CD4-positive, alpha-beta T cell treated with Interleukin-15 for 4 hours (primary cell): Measurements from ENCODE around the gene SLC23A2.

Experiments
- DNase-seq: peaks from one replicate; pipeline ENCODE4 v3.0.0-alpha.2; 2020; ENCODE audit warnings: low spot score

The SLC23A2 gene

DNA sequence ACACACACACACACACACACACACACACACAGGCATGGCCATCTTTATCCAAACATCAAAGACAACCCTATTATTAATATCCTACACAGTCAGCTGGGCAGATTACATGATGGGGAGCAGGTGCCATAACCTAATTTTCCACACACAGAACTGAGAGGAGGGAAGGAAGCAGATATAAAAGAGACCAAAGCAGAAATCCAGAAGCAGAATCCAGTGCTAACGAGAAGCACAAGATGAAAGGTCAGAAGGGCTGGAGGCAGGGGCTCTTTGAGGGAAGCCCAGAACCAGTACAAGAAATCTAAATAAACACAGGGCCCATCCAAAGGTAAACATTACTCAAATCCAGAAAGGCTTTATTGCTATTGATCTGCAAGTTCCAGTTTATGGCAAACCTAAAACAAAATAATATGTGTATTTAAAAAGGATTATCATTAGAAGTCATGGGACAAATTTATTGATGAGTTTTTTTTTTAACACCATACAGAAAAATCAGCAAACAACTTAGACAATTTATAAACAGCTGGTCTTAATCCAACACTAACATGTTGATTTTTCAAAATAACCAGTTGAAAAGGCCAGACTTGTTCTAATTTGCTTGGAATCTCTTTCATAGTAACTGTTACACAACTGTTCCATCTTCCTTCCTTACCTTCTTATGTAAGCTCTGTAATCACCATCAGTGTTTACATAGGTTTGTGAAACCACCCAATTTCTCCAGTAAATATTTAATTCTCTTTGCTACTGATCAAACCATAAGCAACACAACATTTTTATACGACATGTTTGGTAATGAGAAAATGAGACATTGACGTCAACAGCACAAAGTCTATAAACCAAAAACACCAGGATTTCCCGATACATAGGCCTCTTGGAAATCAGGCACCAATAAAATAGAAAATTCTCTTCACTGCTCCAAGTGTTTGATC lies 34.2 kb downstream of the SLC23A2 start:
- DNase-seq = no peak

DNA sequence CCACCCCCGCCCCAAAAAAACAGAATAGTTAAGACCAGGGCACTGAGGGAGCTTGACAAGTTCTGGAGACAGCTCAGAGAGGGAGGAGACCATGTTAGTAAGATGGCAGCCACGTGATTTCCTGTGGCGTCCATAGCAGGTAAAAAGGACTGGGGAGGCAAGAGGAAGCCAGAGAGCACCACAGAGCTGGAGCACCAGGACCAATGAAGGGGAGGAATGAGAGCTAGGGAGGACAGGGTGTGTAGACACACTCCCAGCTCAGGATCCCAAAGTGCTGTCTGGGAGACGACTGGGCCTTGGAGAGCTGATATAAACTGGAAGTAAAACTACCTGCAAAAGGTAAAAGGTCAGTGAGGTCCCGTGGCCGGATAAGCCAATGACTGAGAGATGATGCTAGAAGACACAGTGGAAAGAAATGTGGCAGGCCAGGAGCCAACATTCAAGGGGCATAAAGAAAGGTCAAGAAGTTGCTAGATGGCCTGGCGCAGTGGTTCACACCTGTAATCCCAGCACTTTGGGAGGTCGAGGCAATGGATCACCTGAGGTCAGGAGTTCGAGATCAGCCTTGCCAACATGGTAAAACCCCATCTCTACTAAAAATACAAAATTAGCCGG lies 39.0 kb downstream of the SLC23A2 start:
- peak; percentile 34 for DNase-seq

GRCh38 chr20:4961746-4962145 lies 39.6 kb downstream of the SLC23A2 start:
- DNase-seq = peak; percentile 16

- DNase-seq = no peak
These were observed 41.7 kb downstream of the SLC23A2 start for GRCh38 chr20:4959592-4959991.

DNA sequence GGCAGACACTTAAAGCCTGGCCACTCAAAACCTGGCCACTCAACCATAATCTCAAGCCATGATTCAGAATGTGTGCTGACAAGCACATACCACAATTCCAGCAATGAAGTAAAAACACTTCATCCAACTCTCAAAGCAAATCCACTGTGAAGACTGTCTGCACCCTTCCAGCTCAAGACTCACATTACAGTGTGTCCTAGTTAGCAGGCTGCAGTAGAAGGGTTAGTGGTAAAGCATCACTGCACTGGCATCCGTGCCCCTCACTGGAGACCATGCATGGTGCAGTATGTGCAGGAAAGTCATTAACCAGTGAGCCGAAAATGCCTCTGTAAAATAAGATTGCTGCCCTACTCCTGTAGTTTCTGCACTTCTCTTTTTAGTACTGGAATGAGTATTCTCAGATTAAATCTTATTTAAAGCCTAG lies 43.4 kb downstream of the SLC23A2 start:
- DNase-seq = no peak

DNA sequence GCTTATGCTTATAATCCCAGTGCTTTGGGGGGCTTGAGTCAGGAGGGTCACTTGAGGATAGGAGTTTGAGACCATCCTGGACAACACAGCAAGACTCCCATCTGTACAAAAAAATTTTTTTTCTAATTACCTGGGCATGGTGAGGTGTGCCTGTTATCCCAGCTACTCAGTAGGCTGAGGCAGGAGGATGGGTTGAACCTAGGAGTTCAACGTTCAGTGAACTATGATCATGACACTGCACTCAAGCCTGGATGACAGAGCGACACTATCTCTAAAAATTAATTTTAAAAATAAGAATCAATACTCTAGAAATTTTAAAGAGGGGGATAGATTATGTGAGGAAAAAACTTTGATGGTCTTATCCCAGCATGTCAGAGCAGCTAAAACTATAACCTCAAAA lies 44.1 kb downstream of the SLC23A2 start:
- DNase-seq = no peak

DNA sequence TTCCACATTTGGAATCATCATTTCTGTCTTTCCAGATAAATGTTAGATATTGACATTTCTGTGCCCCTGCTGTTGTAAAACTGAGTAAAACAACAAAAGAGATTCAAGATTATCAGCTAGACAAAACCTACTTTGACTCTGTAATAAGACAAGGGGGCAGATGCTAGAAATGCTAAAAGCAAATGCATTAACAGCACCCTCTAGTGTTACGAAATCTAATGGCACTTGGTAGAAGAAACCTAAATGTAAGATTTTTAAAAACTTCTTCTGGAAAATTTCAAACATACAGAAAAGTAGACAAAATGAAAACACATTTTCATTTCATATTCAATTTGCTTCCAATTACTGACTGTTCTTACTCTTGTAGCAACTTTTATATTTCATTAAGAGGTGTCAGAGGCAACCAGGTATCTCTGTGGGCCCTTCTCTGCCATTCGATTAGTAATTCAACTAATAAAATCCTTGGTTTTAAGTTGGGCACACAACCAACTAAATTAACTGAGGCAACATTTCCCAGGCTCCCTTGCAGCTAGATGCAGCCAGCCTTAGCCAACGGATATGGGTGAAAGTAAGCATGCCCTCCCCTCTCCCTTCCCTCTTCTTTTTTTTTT lies 45.0 kb downstream of the SLC23A2 start:
- DNase-seq = peak; percentile 58

DNA sequence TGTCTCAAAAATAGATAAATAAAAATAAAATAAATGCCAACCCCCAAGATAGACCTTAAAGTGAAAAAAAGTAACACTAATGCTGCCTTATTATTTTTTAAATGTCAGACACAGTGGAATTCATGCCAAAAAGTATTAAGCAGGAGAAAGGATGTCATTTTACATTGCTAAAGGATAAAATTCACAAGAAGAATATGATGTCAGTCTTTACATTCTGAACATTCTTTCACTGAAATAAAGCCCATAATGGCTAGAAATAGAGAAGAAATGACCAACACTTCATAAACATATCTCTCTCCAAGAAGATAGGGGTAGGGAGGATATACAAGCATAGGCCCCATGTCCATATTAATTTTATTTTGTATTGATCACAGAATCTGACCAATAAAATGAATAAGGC lies 47.4 kb downstream of the SLC23A2 start:
- no peak for DNase-seq

DNA sequence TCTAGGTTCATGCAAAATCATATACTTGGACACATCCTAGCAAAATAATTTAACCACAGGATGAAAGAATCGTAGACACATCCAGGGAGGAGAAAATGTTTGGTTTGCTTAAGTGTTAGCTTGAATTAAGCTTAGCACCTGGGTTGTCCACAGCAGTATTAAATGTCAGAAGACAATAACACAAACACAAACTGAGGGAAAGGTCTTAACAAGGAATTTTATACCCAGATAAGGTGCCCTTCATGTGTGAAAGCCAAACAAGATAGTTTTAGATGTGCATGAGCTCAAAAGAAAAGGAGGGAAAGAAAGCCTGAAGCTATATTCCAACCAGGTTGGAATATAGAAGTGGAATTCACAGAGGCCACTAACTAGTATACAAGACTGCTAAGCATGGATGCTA lies 49.1 kb downstream of the SLC23A2 start:
- DNase-seq = no peak

DNA sequence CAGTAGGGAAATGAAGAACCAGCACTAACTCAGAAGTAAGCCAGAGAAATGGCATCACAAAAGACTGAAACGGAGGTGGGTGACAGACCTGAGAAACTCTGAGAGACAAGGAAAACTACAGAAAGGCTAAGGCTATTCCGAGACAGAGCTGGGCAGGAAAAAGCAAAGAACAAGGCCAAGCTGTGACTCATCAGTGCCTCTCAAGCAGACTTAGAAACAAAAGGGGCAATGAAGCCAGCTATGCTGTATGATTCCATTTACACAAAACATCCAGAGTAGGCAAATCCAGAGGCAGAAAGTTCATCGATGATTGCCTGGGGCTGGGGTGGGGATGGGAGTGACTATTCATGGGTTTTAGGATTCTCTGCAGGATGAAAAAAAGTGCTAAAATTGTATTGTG lies 50.0 kb downstream of the SLC23A2 start:
- no peak for DNase-seq

DNA sequence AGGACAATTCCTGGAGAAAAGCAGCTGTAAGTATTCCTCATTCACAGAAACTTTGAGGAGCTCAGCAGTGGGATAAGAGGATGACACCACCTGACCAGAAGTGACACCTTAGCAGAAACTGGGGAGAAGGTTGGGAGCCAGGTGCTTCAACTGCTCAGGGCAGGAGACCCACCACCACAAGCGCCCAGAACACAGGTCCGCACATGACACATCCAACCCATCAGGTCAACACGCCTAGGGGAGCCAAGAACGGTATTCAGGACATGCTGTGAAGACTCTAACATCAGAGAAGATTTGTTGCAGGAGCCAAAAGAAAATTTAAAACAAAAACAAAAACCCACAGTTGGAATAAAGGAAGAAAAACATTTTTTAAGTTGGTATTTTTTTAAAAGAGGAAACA lies 50.5 kb downstream of the SLC23A2 start:
- no peak for DNase-seq

GRCh38 chr20:4950437-4950836 lies 50.9 kb downstream of the SLC23A2 start:
- DNase-seq = no peak

- peak; percentile 42 for DNase-seq
These were observed 51.5 kb downstream of the SLC23A2 start for GRCh38 chr20:4949833-4950178.

- no peak for DNase-seq
These were observed 53.3 kb downstream of the SLC23A2 start for GRCh38 chr20:4947817-4948559.

GRCh38 chr20:4946986-4947385 lies 54.3 kb downstream of the SLC23A2 start:
- DNase-seq = no peak

DNA sequence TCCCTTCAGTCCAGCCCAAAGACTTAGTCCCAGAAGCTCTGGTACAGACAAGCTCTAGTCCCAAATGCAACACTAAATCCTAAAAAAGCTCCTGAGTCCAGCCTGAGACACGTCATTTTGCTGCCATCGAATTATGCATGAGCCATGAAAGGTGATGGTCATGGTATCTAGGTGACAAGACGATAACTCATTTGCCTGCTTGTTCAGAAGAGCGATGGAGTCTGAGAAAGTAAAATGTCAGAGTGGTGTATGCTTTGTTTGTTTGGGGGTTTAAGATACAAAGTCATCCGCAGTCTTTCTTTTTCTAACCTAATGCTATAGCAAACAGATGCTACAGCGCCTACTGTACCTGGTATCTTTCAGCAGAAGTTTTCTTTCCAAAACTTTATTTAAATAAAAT lies 54.7 kb downstream of the SLC23A2 start:
- no peak for DNase-seq

DNA sequence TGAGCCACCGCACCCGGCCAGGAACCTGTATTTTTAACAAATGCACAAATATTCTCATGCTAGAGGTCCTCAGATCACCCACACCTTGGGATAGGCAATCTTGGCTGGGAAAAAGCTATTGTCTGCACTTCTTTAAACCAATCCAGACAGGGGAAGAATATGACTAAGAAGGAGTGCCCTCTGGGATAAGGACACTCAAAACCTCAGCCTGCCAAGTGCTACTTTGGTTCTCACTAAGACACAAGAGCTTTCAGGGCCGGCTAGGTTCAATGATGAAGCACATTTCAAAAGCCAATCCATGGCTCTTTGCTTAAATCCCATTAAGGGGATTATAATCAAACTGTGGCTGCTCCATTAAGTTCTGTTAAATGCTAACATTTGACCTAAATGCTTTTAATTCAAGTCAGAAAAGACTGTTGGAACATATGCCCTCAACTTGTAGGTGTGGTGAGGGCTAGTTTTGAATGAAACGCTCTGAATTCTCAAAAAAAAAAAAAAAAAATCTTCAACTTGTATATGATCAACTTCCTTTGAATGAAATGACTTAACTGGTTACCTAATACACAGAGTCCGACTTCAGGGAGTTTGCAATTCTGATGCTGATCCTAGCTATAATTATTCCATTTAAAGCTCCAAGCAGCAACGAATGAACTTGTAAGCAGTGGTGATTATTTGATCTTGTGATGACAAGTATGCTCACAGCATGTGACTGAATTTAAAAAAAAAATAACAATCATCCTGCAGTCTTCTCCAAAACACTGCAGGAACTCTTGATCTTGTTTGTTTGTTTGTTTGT lies 56.6 kb downstream of the SLC23A2 start:
- DNase-seq = no peak

DNA sequence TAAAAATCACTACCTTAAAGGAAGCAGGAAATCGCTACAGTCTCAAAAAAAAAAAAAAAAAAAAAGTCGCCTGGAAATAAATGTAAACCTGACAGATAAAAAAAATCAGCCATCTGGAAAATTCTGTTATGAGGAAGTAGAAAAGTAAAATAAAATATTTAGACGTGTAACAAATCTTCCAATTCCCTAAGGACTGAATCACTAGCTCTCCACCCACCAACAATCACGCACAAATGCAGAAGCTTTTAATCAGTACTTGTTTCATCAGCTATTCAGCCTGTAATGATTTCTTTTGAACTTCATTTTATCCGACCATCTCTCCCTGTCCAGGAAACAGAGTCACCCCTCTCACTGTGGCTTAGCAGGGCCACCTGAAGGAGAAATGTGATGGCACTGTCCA lies 59.0 kb downstream of the SLC23A2 start:
- no peak for DNase-seq

DNA sequence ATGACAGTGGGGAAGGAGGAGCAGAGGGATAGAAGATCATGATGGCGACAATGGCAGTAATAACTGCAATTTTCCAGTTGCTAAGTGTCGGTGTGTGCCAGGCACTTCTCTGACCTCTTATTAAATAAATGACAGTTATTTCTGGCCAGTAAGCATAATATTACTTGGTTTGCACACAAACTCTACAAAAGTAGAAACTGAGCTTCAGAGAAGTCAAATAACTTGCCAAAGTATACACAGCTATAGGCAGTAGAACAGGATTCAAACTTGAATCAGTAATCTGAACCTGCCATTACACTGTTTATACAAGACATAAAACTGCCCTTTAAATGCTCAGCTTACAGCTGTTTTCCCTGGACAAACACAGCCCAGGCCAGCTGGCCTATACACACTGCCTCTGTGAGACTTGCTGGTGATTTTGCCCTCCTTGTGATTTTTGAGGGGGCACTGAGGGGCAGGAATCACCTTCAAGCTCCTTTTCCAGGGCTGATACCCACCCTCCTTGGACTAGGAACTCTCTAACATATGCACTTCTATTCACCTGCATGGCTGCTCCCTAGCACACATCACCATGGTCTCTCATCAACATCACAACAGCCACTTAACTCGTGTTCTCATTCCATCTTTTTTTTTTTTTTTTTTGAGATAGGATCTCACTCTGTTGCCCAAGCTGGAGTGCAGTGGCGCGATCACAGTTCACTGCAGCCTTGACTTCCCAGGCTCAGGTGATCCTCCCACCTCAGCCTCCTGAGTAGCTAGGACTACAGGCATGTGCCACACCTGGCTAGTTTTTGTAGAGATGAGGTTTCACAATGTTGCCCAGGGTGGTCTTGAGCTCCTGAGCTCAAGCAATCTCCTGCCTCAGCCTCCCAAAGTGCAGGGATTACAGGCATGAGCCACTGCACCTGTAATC lies 63.6 kb downstream of the SLC23A2 start:
- no peak for DNase-seq

GRCh38 chr20:4936851-4937406 lies 64.4 kb downstream of the SLC23A2 start:
- DNase-seq = no peak
